Activated CD8-positive, alpha-beta memory T cell treated with anti-CD3 and anti-CD28 coated beads, Interleukin-2, amount 50 U/mL, for 4 hours (primary cell): ENCODE measurements around the gene ELF2.
"Not testable (repeated sequence)": the region's sequence is repeated elsewhere in the genome, so short reads cannot be mapped to it uniquely, and the experiment has no call there.

Source experiments
- DNase-seq: peaks from one replicate; pipeline ENCODE4 v3.0.0-alpha.2; 2020

The ELF2 gene

DNA sequence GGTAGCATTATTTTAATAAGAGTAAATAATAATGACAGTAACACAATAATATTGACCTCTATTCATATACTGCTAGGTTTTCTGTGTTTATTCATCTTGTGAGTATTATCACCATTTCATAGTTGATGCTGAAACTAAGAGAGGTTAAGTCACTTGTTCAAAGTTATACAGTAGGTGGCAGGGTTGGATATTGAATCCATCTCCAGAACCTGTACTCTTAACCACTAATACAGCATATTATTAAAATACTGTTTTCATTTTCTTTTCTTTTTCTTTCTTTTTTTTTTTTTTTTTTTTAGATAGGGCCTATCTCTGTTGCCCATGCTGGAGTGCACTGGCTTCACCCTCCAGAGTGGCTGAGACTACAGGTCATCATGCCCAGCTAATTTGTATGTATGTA, 7.1 kb upstream of the ELF2 start:
- DNase-seq: no peak

DNA sequence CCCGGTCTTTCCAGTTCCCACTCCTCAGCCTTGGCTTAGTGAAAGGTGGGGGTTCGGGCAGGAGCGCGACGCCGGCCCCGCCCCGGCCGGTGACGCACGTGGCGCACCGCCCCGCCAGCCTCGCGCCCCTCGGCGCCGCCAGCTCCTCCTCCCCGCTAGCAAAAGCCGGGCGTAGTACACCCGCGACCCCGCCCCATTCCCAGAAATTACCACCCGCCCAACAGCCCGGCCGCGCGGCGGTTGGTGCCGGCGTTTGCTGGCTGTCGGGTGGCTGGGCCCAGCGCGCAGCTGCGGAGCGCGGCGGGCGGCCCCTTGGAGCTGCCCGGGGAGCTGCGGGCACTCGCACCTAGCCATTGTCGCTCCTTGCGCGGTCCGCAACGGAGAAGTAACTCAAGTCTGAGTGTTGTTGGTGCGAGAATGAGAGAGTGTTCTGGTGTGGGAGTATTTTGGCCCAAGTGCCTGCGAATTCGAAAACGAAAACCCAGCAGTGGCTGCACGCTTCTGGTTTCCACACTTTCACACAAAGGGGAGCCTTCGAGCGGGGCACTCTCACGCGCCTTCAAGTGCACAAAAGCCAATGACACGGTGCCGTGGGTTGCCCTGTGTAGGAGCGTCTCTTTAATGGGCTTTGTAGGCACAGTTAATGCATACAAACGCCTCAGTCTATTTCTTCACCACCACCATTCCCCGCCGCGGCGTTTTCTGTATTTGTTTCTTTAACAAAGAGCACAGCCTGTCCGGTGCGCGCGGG, 1.0 kb upstream of the ELF2 start:
- peak; percentile 90 for DNase-seq

DNA sequence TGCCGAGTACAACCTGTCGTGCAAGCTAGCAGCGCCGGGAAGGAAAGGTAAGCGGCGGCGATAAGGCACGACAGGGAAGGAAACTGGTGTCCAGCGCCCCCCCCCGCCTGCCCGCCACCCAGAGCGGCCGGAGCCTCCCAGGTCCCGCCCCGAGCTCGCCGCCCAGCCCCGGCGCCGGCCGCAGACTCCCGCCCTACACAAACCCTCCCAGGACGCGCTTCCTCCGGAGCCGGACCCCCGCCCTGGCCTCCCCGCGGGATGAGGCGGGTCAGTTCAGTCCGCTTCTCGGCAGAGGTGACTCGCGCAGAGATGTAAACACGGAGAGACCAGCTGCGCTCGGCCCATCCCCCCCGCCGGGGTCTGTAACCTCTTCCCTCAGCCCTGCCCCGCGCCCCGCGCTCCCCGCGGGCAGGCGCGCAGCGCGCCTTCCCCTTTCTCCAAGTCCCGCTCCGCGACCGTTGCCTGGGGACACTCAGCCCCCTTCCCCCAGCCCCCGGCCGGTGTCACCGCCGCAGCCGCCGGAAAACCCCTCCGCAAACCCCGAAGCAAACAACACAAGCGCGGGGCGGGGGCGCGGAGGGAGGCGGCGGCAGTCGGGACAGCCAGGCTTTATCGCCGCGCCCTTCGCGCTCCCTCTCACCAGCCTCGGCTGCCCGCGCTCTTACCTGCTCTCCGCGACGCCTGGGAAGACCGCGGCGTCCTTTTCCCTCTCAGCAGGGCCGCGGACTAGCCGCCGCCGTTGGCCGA, 543 bp downstream of the ELF2 start:
- peak; percentile 64 for DNase-seq

DNA sequence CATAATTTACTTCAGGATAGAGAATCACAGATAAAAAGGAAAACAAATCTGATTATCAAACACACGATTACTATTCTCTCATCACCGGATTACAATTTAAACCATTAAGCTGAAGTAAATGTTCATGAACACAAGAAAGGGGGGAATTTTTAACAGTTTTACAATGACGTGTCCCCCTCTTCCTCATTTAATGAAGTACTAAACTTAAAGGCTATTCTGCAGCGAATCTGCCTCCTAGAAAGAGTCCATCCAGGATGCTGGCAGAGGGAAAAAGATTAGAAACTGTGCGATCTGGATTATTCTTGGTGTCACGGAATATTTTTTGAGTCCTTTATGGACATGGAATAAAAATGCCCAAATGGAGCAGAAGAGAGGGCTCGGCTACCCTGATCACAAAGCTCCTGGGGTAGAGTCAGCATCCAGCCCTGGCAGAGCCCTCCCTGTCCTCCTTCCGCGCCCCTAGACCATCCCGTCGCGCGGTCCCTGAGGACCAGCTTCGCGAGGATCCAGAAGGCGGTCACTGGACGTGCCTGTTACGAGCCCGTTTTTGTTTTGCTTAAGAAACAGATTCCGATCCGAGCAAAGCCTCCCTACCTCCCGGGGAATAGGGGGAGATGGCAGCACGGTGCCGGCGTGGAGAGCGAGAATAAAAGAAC, 1.2 kb downstream of the ELF2 start:
- DNase-seq: no peak

DNA sequence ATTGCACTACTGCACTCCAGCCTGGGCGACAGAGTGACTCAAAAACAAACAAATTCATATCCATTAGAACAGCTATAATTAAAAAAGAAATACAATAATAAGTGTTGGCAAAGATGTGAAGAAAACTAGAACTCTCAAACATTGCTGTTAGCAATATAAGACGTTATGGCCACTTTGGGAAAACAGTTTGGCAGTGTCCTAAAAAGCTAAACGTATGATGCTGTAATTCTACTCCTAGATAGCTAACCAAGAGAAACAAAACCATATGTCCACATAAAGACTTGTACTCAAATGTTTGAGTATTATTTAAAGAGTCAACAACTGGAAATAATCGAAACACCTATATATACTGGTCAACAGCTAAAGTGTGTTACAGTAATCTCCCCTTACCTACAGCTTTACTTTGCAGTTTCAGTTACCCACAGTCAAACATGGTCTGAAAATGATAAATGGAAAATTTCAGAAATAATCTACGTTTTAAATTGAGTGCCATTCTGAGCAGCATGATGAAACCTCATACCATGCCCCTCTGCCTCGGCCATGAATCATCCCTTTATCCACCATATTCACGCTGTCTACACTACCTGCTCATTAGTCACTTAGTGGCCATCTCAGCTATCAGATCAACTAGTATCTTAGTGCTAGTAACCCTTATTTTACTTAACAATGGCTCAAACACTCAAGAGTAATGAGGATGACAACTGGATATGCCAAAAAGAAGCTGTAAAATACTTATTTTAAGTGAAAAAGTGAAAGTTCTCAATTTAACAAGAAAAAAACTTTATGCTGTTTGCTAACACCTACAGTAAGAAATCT, 4.9 kb downstream of the ELF2 start:
- no peak for DNase-seq

DNA sequence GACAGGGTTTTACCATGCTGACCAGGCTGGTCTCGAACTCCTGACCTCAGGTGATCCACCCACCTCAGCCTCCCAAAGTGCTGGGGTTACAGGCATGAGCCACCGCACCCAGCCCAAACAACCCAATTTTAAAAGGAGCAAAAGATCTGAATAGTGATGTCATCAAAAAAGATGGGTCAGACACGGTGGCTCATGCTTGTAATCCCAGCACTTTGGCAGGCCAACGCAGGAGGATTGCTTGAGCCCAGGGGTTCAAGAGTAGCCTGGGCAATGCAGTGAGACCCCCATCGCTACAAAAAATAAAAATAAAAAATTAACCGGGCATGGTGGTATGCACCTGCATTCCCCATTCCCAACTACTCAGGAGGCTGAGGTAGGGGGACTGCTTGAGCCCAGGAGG, 6.1 kb downstream of the ELF2 start:
- no peak for DNase-seq

DNA sequence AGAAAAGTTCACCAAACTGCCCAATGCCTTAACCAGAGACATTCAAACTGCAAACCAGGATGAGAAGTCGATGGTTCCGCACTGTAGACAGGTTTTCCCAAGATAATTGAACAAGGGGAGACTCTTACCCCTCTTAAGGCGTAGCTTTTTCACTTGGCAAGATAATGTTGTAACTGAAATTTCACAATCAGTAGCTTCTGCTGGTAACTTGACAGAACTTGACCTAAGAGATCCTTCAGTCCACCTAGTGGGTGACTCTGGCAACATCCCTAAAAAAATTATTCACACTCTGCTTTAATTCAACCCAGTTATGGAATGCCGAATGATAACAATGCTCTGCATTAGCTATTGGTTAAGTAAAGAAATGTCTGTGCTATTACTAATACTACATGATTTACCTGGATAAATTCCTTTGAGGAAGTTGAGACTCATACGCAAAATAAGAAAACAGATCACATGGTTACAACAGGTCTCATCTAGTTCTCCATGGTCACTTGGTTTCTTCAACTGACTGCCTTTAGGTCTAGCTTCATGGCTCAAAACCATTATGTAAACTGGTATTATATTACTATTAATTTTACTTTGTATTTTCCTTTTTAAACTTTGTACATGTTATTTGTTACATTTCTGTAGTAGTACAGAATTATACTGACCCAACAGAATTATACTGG, 9.1 kb downstream of the ELF2 start:
- no peak for DNase-seq

DNA sequence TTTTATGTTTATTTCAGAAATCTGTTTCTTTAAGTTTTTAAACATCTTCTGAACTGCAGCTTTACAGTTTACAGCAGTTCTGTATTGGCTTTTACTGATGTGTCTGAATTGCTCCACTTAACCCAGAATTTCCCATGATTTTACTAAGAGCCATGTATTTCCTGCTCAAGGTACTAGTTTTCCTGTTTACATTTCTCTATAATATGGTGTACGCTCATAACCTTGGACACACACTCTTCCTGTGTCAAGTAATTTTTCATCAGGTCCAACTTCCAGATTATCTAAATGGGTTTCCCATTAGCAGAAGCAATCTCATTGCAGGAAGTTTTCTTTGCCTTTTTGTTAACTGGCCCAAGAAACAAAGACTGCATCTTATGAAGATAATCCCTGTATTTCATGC, 12.3 kb downstream of the ELF2 start:
- DNase-seq: no peak

DNA sequence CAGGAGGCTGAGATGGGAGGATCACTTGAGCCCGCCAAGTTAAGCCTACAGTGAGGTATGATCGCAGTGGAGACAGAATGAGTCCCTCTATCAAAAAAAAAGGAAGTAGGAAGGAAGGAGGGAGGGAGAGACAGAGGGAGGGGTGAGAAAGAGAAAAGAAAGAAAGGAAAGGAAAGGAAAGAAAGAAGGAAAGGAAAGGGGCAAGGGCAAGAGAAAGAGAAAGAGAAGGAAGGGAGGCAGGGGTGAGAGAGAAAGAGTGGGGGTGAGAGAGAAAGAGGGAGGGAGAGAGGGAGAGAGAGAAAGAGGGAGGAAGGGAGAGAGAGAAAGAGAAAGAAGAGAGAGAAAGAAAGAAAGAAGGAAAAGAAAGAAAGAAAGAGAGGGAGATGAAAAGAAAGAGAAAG, 13.2 kb downstream of the ELF2 start:
- no peak for DNase-seq

DNA sequence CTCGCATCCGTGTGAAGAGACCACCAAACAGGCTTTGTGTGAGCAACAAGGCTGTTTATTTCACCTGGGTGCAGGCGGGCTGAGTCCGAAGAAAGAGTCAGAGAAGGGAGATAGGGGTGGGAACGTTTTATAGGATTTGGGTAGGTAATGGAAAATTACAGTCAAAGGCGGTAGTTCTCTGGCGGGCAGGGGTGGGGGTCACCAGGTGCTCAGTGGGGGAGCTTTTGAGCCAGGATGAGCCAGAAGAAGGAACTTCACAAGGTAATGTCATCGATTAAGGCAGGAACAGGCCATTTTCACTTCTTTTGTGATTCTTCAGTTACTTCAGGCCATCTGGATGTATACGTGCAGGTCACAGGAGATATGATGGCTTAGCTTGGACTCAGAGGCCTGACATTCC, 19.0 kb downstream of the ELF2 start:
- not testable (repeated sequence) for DNase-seq

DNA sequence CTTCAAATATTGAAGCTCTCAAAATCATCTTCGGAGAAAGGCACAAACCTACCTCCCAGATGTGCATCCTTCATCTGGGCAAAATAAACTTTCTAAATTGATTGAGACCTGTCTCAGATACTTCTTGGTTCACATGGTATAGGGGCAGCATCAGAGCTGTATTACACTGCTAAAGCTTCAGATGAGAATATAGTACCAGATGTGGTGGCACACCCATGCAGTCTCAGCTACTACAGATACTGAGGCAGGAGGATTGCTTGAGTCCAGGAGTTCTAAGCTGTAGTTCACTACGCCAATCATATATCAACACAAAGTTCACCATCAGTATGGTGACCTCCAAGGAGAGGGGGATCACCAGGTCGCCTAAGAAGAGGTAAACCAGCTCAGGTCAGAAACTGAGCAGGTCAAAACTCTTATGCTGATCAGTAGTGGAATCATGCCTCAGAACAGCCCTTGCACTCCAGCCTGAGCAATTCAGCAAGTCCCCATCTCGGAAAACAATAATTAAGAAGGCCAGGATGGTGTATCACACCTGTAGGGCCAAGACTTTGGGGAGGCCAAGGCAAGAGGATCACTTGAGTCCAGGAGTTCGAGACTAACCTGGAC, 22.0 kb downstream of the ELF2 start:
- DNase-seq: no peak

DNA sequence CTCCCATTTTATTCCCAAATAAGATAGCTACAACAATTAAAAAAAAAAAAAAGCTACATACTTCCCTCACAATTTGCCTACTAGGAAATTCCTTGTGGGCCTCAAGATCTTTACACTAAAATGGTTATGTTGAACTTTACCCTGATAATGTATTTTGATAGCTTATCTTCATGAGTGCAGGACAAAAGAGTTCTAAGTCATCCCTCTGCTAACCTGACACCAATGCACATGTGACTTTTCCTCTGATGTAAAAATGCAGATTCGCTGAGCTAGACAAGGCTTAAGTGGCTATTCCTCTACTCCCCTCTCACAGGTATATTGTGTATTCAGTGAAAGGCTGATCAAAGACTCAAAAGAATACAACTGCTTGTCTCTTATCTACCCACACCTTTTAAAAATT, 22.5 kb downstream of the ELF2 start:
- no peak for DNase-seq

DNA sequence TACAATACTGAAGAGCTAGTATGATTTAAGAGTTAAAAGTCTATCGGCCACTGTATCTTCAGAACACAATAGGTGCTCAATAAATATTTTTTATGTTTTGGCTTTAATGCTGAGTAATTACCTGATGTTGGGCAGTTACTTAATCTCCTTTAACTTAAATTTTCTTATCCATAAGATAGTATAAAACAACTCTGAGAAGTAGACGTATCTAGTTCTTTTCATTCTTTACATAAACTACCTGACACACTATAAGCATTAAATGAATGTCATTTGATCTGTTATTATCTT, 22.9 kb downstream of the ELF2 start:
- DNase-seq: no peak

DNA sequence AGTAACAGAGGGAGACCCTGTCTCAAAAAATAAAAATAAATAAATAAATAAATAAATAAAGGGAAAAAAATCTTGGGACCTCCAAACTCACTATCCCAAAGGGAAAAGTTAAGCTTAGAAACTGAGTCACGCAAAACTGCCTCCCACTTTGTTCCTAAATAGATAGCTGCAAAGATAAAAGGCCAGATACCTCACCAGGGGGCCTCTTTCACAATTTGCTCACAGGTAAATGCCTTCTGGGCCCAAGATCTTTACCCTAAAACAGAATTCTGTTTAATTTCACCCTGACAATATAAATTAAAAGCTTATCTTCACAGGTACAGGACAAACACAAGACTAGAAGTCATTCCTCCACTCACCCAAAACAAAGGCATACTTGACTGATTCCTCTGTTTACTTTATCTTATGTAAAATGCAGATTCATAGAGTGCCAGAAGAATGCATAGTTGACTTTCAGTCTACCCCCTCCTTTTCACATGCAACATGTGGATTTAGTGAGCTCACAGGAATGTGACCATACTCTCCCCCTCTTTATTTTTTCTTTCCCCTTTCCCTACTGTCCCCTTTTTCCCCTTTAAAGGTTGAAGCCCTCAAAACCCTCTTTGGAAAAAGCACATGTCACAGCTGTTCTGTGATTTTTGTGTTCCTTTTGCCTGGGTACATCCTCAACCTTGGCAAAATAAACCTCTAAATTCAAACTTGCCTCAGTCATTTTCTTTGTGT, 23.4 kb downstream of the ELF2 start:
- DNase-seq: no peak

DNA sequence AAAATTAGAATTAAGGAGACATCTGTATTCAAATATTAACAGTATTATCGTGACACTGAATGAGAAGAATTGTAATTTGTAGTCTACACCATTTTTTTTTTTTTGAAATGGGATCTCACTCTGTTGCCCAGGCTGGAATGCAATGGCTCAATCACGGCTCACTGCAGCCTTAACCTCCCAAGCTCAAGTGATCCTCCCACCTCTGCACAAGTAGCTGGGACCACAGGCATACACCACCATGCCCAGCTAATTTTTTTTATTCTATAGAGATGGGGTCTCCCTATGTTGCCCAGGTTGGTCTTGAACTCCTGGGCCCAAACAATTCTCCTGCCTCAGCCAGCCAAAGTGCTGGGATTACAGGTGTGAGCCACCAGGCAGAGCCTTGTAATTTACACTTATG, 24.8 kb downstream of the ELF2 start:
- no peak for DNase-seq

DNA sequence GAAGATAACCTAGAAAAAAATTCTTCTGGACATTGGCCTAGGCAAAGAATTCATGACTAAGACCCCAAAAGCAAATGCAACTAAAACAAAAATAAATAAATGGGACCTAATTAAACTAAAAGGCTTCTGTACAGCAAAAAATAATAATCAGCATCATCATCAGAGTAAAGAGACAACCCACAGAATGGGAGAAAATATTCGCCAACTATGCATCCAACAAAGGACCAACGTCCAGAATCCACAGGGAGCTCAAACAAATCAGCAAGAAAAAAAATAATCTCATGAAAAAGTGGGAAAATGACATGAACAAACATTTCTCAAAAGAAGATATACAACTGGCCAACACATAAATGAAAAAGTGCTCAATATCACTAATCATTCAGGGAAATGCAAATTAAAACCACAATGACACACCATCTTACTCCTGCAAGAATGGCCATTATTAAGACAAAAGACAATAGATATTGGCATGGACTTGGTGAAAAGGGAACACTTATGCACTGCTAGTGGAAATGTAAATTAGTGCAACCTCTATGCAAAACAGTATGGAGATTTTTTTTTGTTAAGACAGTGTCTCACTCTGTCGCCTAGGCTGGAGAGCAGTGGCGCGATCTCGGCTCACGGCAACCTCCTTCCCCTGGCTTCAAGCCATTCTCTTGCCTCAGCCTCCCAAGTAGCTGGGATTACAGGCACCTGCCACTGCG, 29.9 kb downstream of the ELF2 start:
- DNase-seq: no peak

DNA sequence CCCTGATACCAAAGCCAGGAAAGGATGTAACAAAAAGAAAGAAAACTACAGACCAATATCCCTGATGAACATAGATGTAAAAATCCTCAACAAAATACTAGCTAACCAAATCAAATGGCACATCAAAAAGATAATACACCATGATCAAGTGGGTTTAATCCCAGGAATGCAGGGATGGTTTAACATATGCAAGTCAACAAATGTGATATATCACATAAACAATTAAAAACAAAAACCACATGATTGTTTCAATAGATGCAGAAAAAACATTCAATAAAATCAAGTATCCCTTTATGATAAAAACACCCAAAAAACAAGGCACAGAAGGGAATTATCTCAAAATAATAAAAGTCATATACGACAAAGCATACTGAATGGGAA, 31.5 kb downstream of the ELF2 start:
- no peak for DNase-seq

DNA sequence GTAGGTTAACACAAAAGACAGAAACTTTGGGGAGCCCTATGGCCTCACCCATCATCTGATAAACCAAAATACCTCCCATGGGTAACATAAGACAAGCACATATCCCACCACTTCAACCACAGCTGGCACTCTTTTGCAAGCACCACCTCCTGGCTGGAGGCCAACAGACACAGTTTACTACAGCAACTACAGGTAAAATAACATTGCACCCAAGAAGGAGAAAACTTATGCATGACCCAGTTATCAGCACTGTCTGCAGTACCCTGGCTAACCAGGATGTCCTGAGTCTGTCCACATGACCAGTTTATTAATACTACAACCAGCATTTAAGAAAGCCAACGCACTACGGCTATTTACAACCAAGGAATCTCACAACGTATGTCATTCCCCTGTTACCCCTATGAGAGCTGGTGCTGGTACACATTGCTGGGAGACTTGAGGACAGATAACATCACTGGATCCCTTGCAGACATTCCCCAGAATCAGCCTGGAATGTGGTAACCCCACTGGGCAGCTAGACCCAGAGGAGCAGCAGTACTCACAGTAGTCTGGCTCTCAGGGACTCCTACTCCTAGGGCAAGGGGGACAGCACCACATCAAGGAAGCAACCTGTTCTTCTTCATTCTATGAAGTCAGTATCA, 32.0 kb downstream of the ELF2 start:
- DNase-seq: no peak

DNA sequence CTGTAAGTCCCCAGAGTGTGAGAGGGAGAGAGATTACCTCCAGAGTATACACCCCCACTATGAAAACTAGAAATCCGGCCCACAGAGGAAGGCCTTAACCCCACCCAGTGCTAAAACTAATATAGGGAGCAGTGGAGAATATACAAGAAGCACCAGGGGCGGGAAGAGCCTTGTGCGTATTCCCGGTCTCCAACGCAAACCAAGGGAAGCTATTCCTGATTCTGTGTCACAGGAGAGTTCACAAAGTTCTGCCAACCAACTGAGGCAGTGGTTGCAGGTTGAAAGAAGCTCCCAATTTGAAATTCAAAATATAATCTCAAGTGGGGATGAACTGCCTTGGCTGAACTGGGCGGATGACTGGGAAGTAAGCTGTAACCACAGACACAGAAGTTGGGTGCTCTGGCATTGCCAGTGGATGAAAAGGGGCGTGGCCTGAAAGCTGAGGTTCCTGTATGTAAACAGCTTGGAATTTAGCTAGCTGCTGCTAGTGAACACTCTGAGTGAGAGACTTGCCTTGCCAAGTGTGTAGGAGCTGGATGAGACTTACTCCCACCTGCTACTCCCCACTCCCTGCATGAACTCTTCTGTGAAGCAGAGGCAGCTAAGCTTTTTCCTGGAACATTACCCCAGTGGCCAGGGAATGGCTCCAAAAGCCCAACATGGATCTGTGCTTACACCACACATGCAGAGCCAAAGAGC, 32.7 kb downstream of the ELF2 start:
- DNase-seq: no peak

DNA sequence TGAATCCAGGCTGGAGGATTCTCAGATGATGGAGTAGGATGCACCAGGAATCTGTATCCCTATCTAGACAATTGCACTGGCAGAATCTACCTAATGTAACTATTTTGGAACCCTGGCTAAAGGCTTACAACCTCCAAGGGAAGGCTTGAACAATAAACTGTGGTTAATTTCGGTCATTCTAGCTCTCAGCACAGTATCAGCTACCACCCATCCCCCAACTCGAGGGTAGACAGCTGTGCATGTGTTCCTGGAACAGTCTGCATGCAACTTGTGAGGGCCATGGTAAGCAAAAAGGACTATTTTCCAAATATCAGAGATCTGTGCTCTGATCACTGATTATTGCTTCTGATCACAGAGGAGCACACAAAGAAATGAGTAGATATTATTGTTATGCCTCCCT, 34.0 kb downstream of the ELF2 start:
- no peak for DNase-seq
